ENCODE results near the gene NRIP1.

DNA sequence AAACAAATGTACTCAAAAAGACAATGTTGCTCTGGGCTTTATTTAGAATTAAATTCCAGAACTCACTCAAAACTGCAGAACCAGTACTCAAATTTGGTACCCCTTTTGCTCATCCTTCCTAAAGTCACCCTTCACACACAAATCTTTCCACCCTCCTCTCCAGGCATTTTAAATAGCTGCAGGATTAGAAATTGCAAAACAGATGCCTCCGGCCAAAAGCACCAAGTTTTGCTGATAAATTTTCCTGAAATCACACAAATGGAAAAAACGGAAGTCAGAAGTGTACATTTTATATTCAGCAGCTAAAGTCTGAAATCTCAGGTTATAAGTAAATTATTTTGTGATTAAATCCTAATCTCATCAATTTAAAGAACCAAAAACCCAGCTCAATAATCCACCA is 147.0 kb downstream of the NRIP1 start:
- TF ChIP-seq MXD4 (CRISPR knock-in tag; IDR thresholded peaks at IDR 0.05) (no peak), NFATC3 (CRISPR knock-in tag; IDR thresholded peaks at IDR 0.05) (no peak), SRSF1 (optimal IDR thresholded peaks at IDR 0.05; ENCODE audit: low read depth, low read length) (no peak), TCF7L2 (IDR thresholded peaks at IDR 0.05; ENCODE audit: low read depth, low read length) (no peak), ZFP36 (IDR thresholded peaks at IDR 0.05; ENCODE audit: borderline replicate concordance, low read depth, low read length, partially characterized antibody) (no peak), ZNF629 (CRISPR knock-in tag; conservative IDR thresholded peaks at IDR 0.05) (no peak), YY1 (IDR thresholded peaks at IDR 0.05; ENCODE audit: insufficient read depth, insufficient replicate concordance, low read depth, low read length) (no peak), HHEX (CRISPR knock-in tag; IDR thresholded peaks at IDR 0.05) (no peak)
- TF ChIP-seq, protein P1, sequence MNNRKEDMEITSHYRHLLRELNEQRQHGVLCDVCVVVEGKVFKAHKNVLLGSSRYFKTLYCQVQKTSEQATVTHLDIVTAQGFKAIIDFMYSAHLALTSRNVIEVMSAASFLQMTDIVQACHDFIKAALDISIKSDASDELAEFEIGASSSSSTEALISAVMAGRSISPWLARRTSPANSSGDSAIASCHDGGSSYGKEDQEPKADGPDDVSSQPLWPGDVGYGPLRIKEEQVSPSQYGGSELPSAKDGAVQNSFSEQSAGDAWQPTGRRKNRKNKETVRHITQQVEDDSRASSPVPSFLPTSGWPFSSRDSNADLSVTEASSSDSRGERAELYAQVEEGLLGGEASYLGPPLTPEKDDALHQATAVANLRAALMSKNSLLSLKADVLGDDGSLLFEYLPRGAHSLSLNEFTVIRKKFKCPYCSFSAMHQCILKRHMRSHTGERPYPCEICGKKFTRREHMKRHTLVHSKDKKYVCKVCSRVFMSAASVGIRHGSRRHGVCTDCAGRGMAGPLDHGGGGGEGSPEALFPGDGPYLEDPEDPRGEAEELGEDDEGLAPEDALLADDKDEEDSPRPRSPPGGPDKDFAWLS (CRISPR knock-in tag; IDR thresholded peaks at IDR 0.05; ENCODE audit: borderline replicate concordance) = no peak
- TF ChIP-seq, protein P2, sequence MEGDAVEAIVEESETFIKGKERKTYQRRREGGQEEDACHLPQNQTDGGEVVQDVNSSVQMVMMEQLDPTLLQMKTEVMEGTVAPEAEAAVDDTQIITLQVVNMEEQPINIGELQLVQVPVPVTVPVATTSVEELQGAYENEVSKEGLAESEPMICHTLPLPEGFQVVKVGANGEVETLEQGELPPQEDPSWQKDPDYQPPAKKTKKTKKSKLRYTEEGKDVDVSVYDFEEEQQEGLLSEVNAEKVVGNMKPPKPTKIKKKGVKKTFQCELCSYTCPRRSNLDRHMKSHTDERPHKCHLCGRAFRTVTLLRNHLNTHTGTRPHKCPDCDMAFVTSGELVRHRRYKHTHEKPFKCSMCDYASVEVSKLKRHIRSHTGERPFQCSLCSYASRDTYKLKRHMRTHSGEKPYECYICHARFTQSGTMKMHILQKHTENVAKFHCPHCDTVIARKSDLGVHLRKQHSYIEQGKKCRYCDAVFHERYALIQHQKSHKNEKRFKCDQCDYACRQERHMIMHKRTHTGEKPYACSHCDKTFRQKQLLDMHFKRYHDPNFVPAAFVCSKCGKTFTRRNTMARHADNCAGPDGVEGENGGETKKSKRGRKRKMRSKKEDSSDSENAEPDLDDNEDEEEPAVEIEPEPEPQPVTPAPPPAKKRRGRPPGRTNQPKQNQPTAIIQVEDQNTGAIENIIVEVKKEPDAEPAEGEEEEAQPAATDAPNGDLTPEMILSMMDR (CRISPR knock-in tag; IDR thresholded peaks at IDR 0.05) = no peak

All from HepG2 (cell line).